ENCODE data around the gene FAM236A.
"Not testable (repeated sequence)": the region's sequence is repeated elsewhere in the genome, so short reads cannot be mapped to it uniquely, and the experiment has no call there.

The FAM236A gene

GRCh38 chrX:72937906-72938305, at the start of gene FAM236A:
TSS of gene FAM236A (plus strand) at chrX:72938206. CDS start at chrX:72938263, 57 bp downstream.
- H3K4me3 Mint-ChIP-seq, H3K27me3 Mint-ChIP-seq: not testable (repeated sequence)

GRCh38 chrX:72889740-72890139, 48.3 kb upstream of the FAM236A start:
- H3K4me1 Mint-ChIP-seq, H3K36me3 Mint-ChIP-seq, H3K4me3 Mint-ChIP-seq, DNase-seq, H3K27ac Mint-ChIP-seq, H3K27me3 Mint-ChIP-seq, CTCF ChIA-PET, H3K9me3 Mint-ChIP-seq: not testable (repeated sequence)

More at GRCh38 chrX:72937906-72938305, at the start of gene FAM236A:
- CTCF ChIA-PET, H3K4me1 Mint-ChIP-seq, DNase-seq, H3K27ac Mint-ChIP-seq, H3K36me3 Mint-ChIP-seq, H3K9me3 Mint-ChIP-seq: not testable (repeated sequence)

- DNase-seq, H3K27ac Mint-ChIP-seq, H3K27me3 Mint-ChIP-seq, H3K36me3 Mint-ChIP-seq, H3K4me3 Mint-ChIP-seq, H3K9me3 Mint-ChIP-seq, H3K4me1 Mint-ChIP-seq, CTCF ChIA-PET: not testable (repeated sequence)
Observed at GRCh38 chrX:72912315-72912714, 25.7 kb upstream of the FAM236A start, which contains the start of gene FAM236C. TSS of gene FAM236C (plus strand) at chrX:72912615. CDS start at chrX:72912715, 100 bp downstream.

- H3K27me3 Mint-ChIP-seq, H3K36me3 Mint-ChIP-seq, DNase-seq, H3K27ac Mint-ChIP-seq, CTCF ChIA-PET, H3K4me1 Mint-ChIP-seq, H3K9me3 Mint-ChIP-seq, H3K4me3 Mint-ChIP-seq: not testable (repeated sequence)
Observed at GRCh38 chrX:72916096-72916495, 21.9 kb upstream of the FAM236A start.

DNA sequence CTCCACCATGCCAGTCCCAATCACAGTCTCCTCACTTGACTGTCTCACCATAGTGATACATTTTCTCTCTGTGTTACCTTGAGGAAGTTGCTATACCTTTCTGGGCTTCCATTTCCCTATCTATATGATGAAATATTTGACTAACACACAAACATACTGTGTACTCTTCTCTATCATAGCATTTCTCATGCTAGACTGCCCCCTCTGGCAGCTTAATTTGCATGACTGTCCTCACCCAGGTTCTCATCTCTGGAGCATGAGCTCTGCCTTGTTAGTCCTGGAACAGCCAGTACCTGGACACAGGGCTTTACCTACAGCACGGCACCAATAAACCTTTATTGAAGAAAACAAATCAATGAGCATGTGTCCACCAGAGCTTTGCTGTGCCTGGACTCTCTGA, 5.7 kb upstream of the FAM236A start:
- H3K36me3 Mint-ChIP-seq, CTCF ChIA-PET, H3K27ac Mint-ChIP-seq, H3K4me3 Mint-ChIP-seq, H3K9me3 Mint-ChIP-seq, H3K4me1 Mint-ChIP-seq, H3K27me3 Mint-ChIP-seq, DNase-seq: not testable (repeated sequence)

DNA sequence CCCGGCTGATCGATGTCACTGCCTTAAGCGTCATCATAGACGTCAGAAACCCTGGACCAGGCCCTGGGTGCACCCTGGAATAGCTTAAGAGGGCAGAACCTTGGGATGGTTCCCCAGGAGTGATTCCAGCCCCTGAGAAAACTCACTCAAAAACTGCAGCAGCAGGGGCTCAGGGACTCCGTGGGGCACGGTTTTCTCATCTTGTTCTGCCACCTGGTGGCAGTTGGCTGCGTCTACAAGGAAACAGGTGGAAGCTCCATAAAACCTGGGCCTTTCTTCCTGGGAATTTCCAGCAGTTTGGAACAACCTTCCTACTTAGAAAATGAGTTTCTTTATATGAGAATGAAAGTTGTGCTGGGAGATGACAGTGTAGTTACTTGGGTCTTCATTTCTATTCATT, 1.6 kb upstream of the FAM236A start:
- H3K36me3 Mint-ChIP-seq, H3K27me3 Mint-ChIP-seq, H3K9me3 Mint-ChIP-seq, DNase-seq, CTCF ChIA-PET, H3K4me3 Mint-ChIP-seq, H3K27ac Mint-ChIP-seq, H3K4me1 Mint-ChIP-seq: not testable (repeated sequence)

- H3K36me3 Mint-ChIP-seq, DNase-seq, CTCF ChIA-PET, H3K4me3 Mint-ChIP-seq, H3K27ac Mint-ChIP-seq, H3K4me1 Mint-ChIP-seq, H3K9me3 Mint-ChIP-seq, H3K27me3 Mint-ChIP-seq: not testable (repeated sequence)
Observed at GRCh38 chrX:72936882-72937455, 1.0 kb upstream of the FAM236A start.

- H3K4me1 Mint-ChIP-seq, DNase-seq, H3K36me3 Mint-ChIP-seq, H3K27me3 Mint-ChIP-seq, CTCF ChIA-PET, H3K27ac Mint-ChIP-seq, H3K4me3 Mint-ChIP-seq, H3K9me3 Mint-ChIP-seq: not testable (repeated sequence)
Observed at GRCh38 chrX:72942272-72942671, 4.3 kb downstream of the FAM236A start.

DNA sequence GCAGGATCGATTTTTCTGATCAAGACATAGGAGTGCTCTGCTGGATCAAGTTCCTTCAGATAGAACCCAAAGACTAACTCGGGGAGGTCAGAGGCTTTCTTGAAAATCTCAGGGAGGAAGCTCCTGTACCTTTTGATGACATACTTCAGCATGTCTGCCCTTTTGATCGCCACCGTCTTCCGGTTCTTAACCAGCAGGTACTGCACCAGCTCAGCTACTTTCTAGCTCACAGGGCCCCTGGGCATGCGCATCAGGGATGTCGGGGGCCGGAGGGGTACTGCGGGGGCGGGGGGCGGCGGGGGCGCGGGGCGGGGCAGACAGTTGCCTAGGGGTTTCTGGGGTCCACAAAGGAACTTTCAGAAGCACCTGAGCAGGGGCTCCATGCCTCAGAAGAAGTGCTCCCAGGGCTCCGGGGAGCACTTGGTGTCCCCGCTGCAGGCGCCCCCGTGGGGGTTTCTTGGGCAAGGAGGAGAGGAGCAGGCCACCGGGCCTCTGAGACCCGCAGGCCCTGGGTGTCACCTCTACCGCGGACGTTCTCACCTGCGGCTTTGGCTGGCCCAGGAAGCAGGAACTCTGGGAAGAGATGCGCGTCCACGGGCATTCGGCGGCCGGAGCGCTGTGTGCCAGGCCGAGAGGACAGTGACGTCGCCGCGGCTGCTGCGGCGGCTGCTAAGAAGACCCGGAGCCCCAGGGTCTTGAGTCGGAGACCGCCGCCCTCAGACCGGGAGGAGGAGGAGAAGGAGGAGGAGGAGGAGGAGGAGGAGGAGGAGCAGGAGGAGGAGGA, 5.2 kb downstream of the FAM236A start:
- H3K27ac Mint-ChIP-seq, H3K4me1 Mint-ChIP-seq, H3K27me3 Mint-ChIP-seq, H3K36me3 Mint-ChIP-seq, H3K9me3 Mint-ChIP-seq, CTCF ChIA-PET, H3K4me3 Mint-ChIP-seq, DNase-seq: not testable (repeated sequence)

GRCh38 chrX:72943819-72944169, 5.8 kb downstream of the FAM236A start, which contains the start of gene DMRTC1:
TSS of gene DMRTC1 (minus strand) at chrX:72943837. CDS start at chrX:72875694, 68,143 bp downstream.
- H3K27me3 Mint-ChIP-seq, H3K4me1 Mint-ChIP-seq, H3K36me3 Mint-ChIP-seq, CTCF ChIA-PET, H3K27ac Mint-ChIP-seq, H3K9me3 Mint-ChIP-seq, DNase-seq, H3K4me3 Mint-ChIP-seq: not testable (repeated sequence)

DNA sequence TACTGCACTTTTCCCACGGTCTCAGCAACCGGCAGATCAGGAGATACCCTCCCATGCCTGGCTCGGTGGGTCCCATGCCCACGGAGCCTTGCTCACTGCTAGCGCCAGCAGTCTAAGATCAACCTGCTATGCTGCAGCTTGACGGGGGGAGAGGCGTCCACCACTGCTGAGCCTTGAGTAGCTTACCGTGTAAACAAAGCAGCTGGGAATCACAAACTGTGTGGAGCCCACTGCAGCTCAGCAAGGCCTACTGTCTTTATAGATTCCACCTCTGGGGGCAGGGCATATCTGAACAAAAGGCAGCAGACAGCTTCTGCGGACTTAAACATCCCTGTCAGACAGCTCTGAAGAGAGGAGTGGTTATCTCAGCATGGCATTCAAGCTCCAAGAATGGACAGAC, 22.0 kb downstream of the FAM236A start:
- H3K27me3 Mint-ChIP-seq, DNase-seq, H3K4me1 Mint-ChIP-seq, H3K9me3 Mint-ChIP-seq, H3K27ac Mint-ChIP-seq, CTCF ChIA-PET, H3K36me3 Mint-ChIP-seq, H3K4me3 Mint-ChIP-seq: not testable (repeated sequence)

DNA sequence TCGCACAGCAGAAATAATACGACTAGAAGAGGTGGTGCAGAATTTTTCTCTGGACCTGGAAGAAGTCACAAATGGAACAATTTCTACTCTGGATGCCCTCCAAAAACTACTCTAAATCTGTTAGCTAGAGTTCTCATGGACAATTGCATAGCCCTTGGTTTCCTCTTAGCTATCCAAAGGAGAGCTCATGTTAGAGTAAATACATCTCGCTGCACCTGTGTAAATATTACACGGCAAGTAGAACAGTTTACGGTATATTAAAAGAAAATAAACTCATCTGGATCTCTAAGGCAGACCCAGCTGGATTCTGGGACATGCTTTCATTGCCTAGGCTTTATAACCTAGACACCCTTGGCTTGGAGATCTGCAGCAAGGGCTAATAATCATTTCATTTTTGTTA, 33.9 kb downstream of the FAM236A start:
- H3K27me3 Mint-ChIP-seq, DNase-seq, H3K27ac Mint-ChIP-seq, H3K4me3 Mint-ChIP-seq, H3K9me3 Mint-ChIP-seq, CTCF ChIA-PET, H3K4me1 Mint-ChIP-seq, H3K36me3 Mint-ChIP-seq: not testable (repeated sequence)

- H3K27ac Mint-ChIP-seq, DNase-seq, H3K9me3 Mint-ChIP-seq, CTCF ChIA-PET, H3K4me1 Mint-ChIP-seq, H3K27me3 Mint-ChIP-seq, H3K4me3 Mint-ChIP-seq, H3K36me3 Mint-ChIP-seq: not testable (repeated sequence)
Observed at GRCh38 chrX:72974885-72975284, 36.9 kb downstream of the FAM236A start.

DNA sequence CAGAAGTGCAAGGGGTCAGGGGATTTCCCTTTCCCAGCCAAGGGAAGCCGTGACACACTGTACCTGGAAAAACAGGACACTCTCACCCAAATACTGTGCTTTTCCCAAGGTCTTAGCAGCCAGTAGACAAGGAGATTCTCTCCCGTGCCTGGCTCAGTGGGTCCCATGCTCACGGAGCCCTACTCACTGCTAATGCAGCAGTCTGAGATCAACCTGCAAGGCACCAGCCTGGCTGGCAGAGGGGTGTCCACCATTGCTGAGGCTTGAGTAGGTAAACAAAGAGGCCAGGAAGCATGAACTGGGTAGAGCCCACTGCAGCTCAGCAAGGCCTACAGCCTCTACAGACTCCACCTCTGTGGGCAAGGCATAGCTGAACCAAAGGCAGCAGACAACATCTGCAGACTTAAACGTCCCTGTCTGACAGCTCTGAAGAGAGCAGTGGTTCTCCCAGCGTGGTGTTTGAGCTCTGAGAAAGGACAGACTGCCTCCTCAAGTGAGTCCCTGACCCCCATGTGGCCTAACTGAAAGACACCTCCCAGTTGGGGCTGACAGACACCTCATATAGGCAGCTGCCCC, 43.0 kb downstream of the FAM236A start:
- H3K36me3 Mint-ChIP-seq, H3K27me3 Mint-ChIP-seq, CTCF ChIA-PET, H3K4me3 Mint-ChIP-seq, DNase-seq, H3K4me1 Mint-ChIP-seq, H3K27ac Mint-ChIP-seq, H3K9me3 Mint-ChIP-seq: not testable (repeated sequence)
